ENCODE measurements around the gene ST6GALNAC1. TPM values are rescaled to one million over a fixed set of nuclear protein-coding genes. Genes with fewer than 3 reads are reported as not detected.
"Not testable (repeated sequence)": the region's sequence is repeated elsewhere in the genome, so short reads cannot be mapped to it uniquely, and the experiment has no call there.

Gene ST6GALNAC1
- polyA plus RNA-seq, 1 donor (not counting 4 experiments of a cell fraction or from before 2014, with no cell fraction given) = 0.46 TPM

DNA sequence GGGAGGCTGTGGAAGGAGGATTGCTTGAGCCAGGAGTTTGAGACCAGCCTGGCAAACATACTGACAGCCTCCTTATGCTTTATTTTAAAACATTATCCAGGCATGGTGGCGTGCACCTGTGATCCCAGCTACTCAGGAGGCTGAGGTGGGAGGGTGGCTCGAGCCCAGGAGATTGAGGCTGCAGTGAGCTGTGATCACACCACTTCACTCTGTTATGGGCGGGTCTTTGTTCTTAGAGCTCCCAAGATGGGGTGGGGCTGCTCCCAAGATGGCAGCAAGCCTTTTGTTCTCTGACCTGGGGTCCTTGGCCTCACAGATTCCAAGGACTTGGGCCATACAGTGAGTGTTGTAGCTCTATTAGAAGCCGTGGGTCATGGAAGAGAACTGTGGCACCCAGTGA lies 31.8 kb downstream of the ST6GALNAC1 start:
- dilution Hi-C loops (cut with MboI; ENCODE audit: extremely low pct_ligation_motif_present, low sequenced_read_pairs) = no loop called here
- DNase-seq (ENCODE audit: low read depth, low spot score) = no peak

DNA sequence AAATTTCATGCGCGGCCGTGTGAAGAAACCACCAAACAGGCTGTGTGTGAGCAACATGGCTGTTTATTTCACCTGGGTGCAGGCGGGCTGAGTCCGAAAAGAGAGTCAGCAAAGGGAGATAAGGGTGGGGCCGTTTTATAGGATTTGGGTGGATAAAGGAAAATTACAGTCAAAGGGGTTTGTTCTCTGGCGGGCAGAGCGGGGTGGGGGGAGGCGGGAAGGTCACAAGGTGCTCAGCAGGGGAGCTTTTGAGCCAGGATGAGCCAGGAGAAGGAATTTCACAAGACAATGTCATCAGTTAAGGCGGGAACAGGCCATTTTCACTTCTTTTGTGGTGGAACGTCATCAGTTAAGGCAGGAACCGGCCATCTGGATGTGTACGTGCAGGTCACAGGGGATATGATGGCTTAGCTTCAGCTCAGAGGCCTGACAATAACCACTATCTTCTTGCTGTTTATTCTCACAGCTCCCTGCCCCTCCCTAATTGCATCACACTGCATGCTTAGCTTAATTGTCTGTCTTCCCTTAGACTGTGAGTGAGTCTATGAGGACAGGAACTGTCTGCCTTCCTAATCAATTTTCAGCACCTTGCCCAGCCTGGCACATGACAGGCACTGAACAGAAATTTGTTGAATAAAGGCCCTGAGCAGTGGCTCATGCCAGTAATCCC lies 32.3 kb downstream of the ST6GALNAC1 start:
- H3K27ac ChIP-seq (ENCODE audit: control insufficient read depth, insufficient read depth, low read length); H3K79me2 ChIP-seq (ENCODE audit: control insufficient read depth, insufficient read depth, low read length); FAIRE-seq; H3K36me3 ChIP-seq (ENCODE audit: control insufficient read depth in 2 of 2, extremely low read depth in 1 of 2, insufficient read depth in 2 of 2, low read length in 2 of 2); H3K9ac ChIP-seq (ENCODE audit: control insufficient read depth, extremely low read depth, insufficient read depth, low read length); dilution Hi-C loops (cut with MboI; ENCODE audit: extremely low pct_ligation_motif_present, low sequenced_read_pairs); H2AFZ ChIP-seq (ENCODE audit: control insufficient read depth, low read length); H3K4me2 ChIP-seq (ENCODE audit: control insufficient read depth, extremely low read depth, insufficient read depth, low read depth, low read length); H3K9me1 ChIP-seq (ENCODE audit: control insufficient read depth, extremely low read depth, insufficient read depth, low read length); H3K9me3 ChIP-seq (ENCODE audit: control insufficient read depth, low read depth, low read length); H3K4me3 ChIP-seq (ENCODE audit: control insufficient read depth in 2 of 3, extremely low read depth in 1 of 3, insufficient read depth in 2 of 3, low read depth in 1 of 3, low read length in 3 of 3); DNase-seq (ENCODE audit: low read depth, low spot score); H3K27me3 ChIP-seq (ENCODE audit: control insufficient read depth, extremely low read depth, insufficient read depth, low read length); H4K20me1 ChIP-seq (ENCODE audit: control insufficient read depth, extremely low read depth, insufficient read depth, low read length): not testable (repeated sequence)
- H3K4me1 ChIP-seq (ENCODE audit: control insufficient read depth, extremely low read depth, insufficient read depth, low read length) = peaks cover 11% of the 10 kb centered on the region

More for the DNA sequence above, 31.8 kb downstream of the ST6GALNAC1 start:
- H3K9me1 ChIP-seq (ENCODE audit: control insufficient read depth, extremely low read depth, insufficient read depth, low read length) = no peaks in the 10 kb centered on the region
- no peak for TF ChIP-seq EZH2 (IDR thresholded peaks at IDR 0.05; ENCODE audit: low read length)
- TF ChIP-seq CTCF (optimal IDR thresholded peaks at IDR 0.05 in 1 of 3, IDR thresholded peaks at IDR 0.05 in 1 of 3, conservative IDR thresholded peaks at IDR 0.05 in 1 of 3; ENCODE audit: extremely low read depth in 1 of 3, insufficient read depth in 2 of 3, low read length in 3 of 3) = no peak
- H3K9me3 ChIP-seq (ENCODE audit: control insufficient read depth, low read depth, low read length) = no peaks in the 10 kb centered on the region
- H3K4me1 ChIP-seq (ENCODE audit: control insufficient read depth, extremely low read depth, insufficient read depth, low read length) = peaks cover 11% of the 10 kb centered on the region
- no peak for FAIRE-seq
- H3K27me3 ChIP-seq (ENCODE audit: control insufficient read depth, extremely low read depth, insufficient read depth, low read length) = no peaks in the 10 kb centered on the region
- no peaks in the 10 kb centered on the region for H3K79me2 ChIP-seq (ENCODE audit: control insufficient read depth, insufficient read depth, low read length)
- H3K36me3 ChIP-seq (ENCODE audit: control insufficient read depth in 2 of 2, extremely low read depth in 1 of 2, insufficient read depth in 2 of 2, low read length in 2 of 2) = no peaks in the 10 kb centered on the region
- no peaks in the 10 kb centered on the region for H4K20me1 ChIP-seq (ENCODE audit: control insufficient read depth, extremely low read depth, insufficient read depth, low read length)
- no peak overlapping the region for H3K4me3 ChIP-seq (ENCODE audit: control insufficient read depth in 2 of 3, extremely low read depth in 1 of 3, insufficient read depth in 2 of 3, low read depth in 1 of 3, low read length in 3 of 3)
- H2AFZ ChIP-seq (ENCODE audit: control insufficient read depth, low read length) = no peak overlapping the region
- H3K4me2 ChIP-seq (ENCODE audit: control insufficient read depth, extremely low read depth, insufficient read depth, low read depth, low read length) = no peak overlapping the region
- no peak overlapping the region for H3K9ac ChIP-seq (ENCODE audit: control insufficient read depth, extremely low read depth, insufficient read depth, low read length)
- H3K27ac ChIP-seq (ENCODE audit: control insufficient read depth, insufficient read depth, low read length) = no peak overlapping the region

DNA sequence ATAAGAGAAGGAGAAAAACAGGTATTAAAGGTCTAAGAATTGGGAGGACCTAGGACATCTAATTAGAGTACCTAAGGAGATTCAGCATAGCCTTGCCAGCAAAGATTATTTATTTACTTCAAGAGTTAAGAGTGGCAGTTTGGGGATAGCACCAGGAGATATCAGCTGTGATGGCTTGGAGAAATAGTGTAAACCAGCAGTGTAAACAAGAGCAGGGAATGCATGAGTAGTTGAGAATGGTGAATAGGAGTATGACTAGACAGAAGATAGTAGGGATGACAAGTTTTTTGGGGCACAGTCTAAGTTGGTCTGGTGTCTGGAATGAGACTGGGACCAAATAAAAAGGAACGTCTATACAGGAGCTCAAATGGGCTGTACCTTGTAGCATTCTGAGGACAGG lies 36.9 kb downstream of the ST6GALNAC1 start:
- H4K20me1 ChIP-seq (ENCODE audit: control insufficient read depth, extremely low read depth, insufficient read depth, low read length); dilution Hi-C loops (cut with MboI; ENCODE audit: extremely low pct_ligation_motif_present, low sequenced_read_pairs); DNase-seq (ENCODE audit: low read depth, low spot score); H3K9me3 ChIP-seq (ENCODE audit: control insufficient read depth, low read depth, low read length); H3K36me3 ChIP-seq (ENCODE audit: control insufficient read depth in 2 of 2, extremely low read depth in 1 of 2, insufficient read depth in 2 of 2, low read length in 2 of 2); H3K79me2 ChIP-seq (ENCODE audit: control insufficient read depth, insufficient read depth, low read length); H3K9me1 ChIP-seq (ENCODE audit: control insufficient read depth, extremely low read depth, insufficient read depth, low read length); H3K27ac ChIP-seq (ENCODE audit: control insufficient read depth, insufficient read depth, low read length); H2AFZ ChIP-seq (ENCODE audit: control insufficient read depth, low read length); H3K27me3 ChIP-seq (ENCODE audit: control insufficient read depth, extremely low read depth, insufficient read depth, low read length); FAIRE-seq; H3K4me3 ChIP-seq (ENCODE audit: control insufficient read depth in 2 of 3, extremely low read depth in 1 of 3, insufficient read depth in 2 of 3, low read depth in 1 of 3, low read length in 3 of 3); H3K9ac ChIP-seq (ENCODE audit: control insufficient read depth, extremely low read depth, insufficient read depth, low read length); H3K4me2 ChIP-seq (ENCODE audit: control insufficient read depth, extremely low read depth, insufficient read depth, low read depth, low read length): not testable (repeated sequence)
- peaks cover 16% of the 10 kb centered on the region for H3K4me1 ChIP-seq (ENCODE audit: control insufficient read depth, extremely low read depth, insufficient read depth, low read length)
